RPMI8226 (cell line): ENCODE data around the gene TECTB.

Source experiments
- DNase-seq: peaks from one replicate; pipeline ENCODE4 v3.0.0-alpha.2; 2015

The TECTB gene

GRCh38 chr10:112348759-112349158 is 65.6 kb downstream of the TECTB start:
- no peak for DNase-seq

GRCh38 chr10:112349521-112350085 is 66.4 kb downstream of the TECTB start:
- DNase-seq: no peak

DNA sequence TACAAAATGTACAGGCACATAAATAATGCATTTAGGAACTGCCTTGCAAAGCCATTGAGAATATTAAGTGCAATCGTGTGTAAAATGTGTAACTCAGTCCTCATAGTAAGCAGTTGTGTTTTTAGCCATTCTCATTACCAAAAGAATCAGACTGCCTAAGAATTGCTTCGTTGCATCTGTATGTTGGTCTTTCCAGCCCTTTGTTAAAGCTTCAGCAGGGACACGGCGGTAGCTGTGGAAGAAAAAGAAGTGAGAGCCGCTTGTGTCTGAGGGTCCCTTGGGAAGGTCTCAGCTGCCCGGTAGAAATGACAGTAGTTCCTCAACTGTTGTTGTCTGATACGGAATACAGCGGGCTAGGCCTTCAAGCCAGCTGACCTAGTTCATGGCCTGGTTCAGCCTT is 67.9 kb downstream of the TECTB start:
- no peak for DNase-seq

- DNase-seq: no peak
Observed at GRCh38 chr10:112352044-112352443, 68.8 kb downstream of the TECTB start.

DNA sequence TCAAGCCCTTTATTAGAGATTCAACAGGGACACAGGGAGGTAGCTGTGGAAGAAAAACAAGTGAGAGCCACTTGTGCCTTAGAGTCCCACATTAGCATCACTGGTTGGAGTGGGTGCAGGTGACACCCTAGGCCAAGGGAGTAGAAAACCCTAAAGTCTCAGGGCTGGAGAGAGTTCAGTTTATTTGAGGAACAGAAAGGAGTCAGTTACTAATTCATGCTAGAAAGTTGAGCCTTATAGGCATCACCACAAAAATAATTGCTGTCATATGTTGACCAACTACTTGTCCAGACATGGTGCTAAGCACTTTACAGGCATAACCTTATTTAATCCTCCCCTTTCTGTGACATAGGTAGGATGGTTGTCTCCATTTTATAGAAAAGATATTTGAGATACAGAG is 69.8 kb downstream of the TECTB start:
- DNase-seq: no peak
